ENCODE results near the gene CYTH2.
"Not testable (repeated sequence)": the region's sequence is repeated elsewhere in the genome, so short reads cannot be mapped to it uniquely, and the experiment has no call there.

Gene CYTH2

GRCh38 chr19:48474084-48474592 is 5.0 kb downstream of the CYTH2 start:
- in situ Hi-C loops (cut with MboI; ENCODE audit: low pct_unique_long_range_greater_than_20kb, low sequenced_read_pairs), result no loop called here
- no peak for DNase-seq

- no peak for DNase-seq
- in situ Hi-C loops (cut with MboI; ENCODE audit: low pct_unique_long_range_greater_than_20kb, low sequenced_read_pairs), result no loop called here
These were observed 6.3 kb downstream of the CYTH2 start for GRCh38 chr19:48475369-48476068.

- in situ Hi-C loops (cut with MboI; ENCODE audit: low pct_unique_long_range_greater_than_20kb, low sequenced_read_pairs), result no loop called here
- DNase-seq, result no peak
These were observed 7.0 kb downstream of the CYTH2 start for GRCh38 chr19:48476176-48476575.

GRCh38 chr19:48477067-48477685 is 8.0 kb downstream of the CYTH2 start:
- in situ Hi-C loops (cut with MboI; ENCODE audit: low pct_unique_long_range_greater_than_20kb, low sequenced_read_pairs), result no loop called here
- DNase-seq, result no peak

GRCh38 chr19:48477698-48478338 is 8.6 kb downstream of the CYTH2 start:
- in situ Hi-C loops (cut with MboI; ENCODE audit: low pct_unique_long_range_greater_than_20kb, low sequenced_read_pairs), result no loop called here
- DNase-seq, result no peak

- DNase-seq, result no peak
- in situ Hi-C loops (cut with MboI; ENCODE audit: low pct_unique_long_range_greater_than_20kb, low sequenced_read_pairs), result no loop called here
These were observed 9.4 kb downstream of the CYTH2 start for GRCh38 chr19:48478339-48479256.

- DNase-seq, result no peak
- in situ Hi-C loops (cut with MboI; ENCODE audit: low pct_unique_long_range_greater_than_20kb, low sequenced_read_pairs), result no loop called here
These were observed 10.5 kb downstream of the CYTH2 start for GRCh38 chr19:48479686-48480085.

GRCh38 chr19:48480183-48480557 is 11.0 kb downstream of the CYTH2 start:
- in situ Hi-C loops (cut with MboI; ENCODE audit: low pct_unique_long_range_greater_than_20kb, low sequenced_read_pairs), result no loop called here
- no peak for DNase-seq

GRCh38 chr19:48480558-48481500 is 11.7 kb downstream of the CYTH2 start:
- DNase-seq, result no peak
- in situ Hi-C loops (cut with MboI; ENCODE audit: low pct_unique_long_range_greater_than_20kb, low sequenced_read_pairs), result no loop called here

- in situ Hi-C loops (cut with MboI; ENCODE audit: low pct_unique_long_range_greater_than_20kb, low sequenced_read_pairs), result no loop called here
- no peak for DNase-seq
These were observed 12.9 kb downstream of the CYTH2 start for GRCh38 chr19:48481846-48482639.

- no peak for DNase-seq
- in situ Hi-C loops (cut with MboI; ENCODE audit: low pct_unique_long_range_greater_than_20kb, low sequenced_read_pairs), result no loop called here
These were observed 14.1 kb downstream of the CYTH2 start for GRCh38 chr19:48483301-48483700.

- in situ Hi-C loops (cut with MboI; ENCODE audit: low pct_unique_long_range_greater_than_20kb, low sequenced_read_pairs), result no loop called here
- DNase-seq, result no peak
These were observed 15.2 kb downstream of the CYTH2 start for GRCh38 chr19:48484247-48484893.

- in situ Hi-C loops (cut with MboI; ENCODE audit: low pct_unique_long_range_greater_than_20kb, low sequenced_read_pairs), result no loop called here
- no peak for DNase-seq
These were observed 15.9 kb downstream of the CYTH2 start for GRCh38 chr19:48484931-48485612.

- in situ Hi-C loops (cut with MboI; ENCODE audit: low pct_unique_long_range_greater_than_20kb, low sequenced_read_pairs); DNase-seq: not testable (repeated sequence)
These were observed 17.5 kb downstream of the CYTH2 start for GRCh38 chr19:48486706-48487105.

- in situ Hi-C loops (cut with MboI; ENCODE audit: low pct_unique_long_range_greater_than_20kb, low sequenced_read_pairs), result no loop called here
- DNase-seq, result no peak
These were observed 18.4 kb downstream of the CYTH2 start for GRCh38 chr19:48487544-48487943.

- no peak for DNase-seq
- in situ Hi-C loops (cut with MboI; ENCODE audit: low pct_unique_long_range_greater_than_20kb, low sequenced_read_pairs), result no loop called here
These were observed 18.8 kb downstream of the CYTH2 start for GRCh38 chr19:48487948-48488347.

- in situ Hi-C loops (cut with MboI; ENCODE audit: low pct_unique_long_range_greater_than_20kb, low sequenced_read_pairs); DNase-seq: not testable (repeated sequence)
These were observed 19.3 kb downstream of the CYTH2 start for GRCh38 chr19:48488478-48488877.
